Measurements from ENCODE around the gene RNF112.

DNA sequence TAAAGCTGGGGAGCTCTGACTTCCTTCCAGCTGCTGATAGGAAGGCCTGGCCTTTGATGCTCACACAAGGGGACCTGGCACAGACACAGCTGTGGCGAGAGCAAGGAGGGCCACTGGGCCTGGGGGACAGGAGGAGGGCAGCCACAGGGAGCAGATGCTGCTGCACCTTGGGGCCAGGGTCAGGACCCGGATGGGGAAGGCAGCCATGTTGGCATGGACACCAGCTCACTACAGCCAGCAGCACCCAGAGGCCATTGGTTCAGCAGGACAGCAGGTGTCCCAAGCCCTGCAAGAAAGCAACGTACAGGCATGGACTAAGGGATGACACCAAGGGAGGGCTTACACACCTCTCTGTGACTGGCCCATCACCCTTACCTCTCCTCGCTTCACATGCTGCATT, 8.0 kb upstream of the RNF112 start:
- TF ChIP-seq, protein P1, sequence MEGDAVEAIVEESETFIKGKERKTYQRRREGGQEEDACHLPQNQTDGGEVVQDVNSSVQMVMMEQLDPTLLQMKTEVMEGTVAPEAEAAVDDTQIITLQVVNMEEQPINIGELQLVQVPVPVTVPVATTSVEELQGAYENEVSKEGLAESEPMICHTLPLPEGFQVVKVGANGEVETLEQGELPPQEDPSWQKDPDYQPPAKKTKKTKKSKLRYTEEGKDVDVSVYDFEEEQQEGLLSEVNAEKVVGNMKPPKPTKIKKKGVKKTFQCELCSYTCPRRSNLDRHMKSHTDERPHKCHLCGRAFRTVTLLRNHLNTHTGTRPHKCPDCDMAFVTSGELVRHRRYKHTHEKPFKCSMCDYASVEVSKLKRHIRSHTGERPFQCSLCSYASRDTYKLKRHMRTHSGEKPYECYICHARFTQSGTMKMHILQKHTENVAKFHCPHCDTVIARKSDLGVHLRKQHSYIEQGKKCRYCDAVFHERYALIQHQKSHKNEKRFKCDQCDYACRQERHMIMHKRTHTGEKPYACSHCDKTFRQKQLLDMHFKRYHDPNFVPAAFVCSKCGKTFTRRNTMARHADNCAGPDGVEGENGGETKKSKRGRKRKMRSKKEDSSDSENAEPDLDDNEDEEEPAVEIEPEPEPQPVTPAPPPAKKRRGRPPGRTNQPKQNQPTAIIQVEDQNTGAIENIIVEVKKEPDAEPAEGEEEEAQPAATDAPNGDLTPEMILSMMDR (IDR thresholded peaks at IDR 0.05), result no peak
- TF ChIP-seq SIN3A (IDR thresholded peaks at IDR 0.05; ENCODE audit: borderline replicate concordance, insufficient read depth, low read depth, low read length) (no peak), POLR2AphosphoS5 (IDR thresholded peaks at IDR 0.05; ENCODE audit: low read depth, low read length) (no peak)
